B cell (primary cell): ENCODE results near the gene BUB1B. TPM values are rescaled to one million over a fixed set of nuclear protein-coding genes. Genes with fewer than 3 reads are reported as not detected.

ENCODE experiments used
- ATAC-seq: fragments of 200-7000 bp; cut with Tn5 transposase; one replicate; pipeline ENCODE4 v1.10.0; 2021; ENCODE audit warnings: low read depth, mild to moderate bottlenecking, moderate number of reproducible peaks, moderate library complexity
- CTCF ChIA-PET: fragments of 350-600 bp; sonication (Branson Sonifier 250); formaldehyde crosslinking; loops from one replicate; lab custom pipeline; 2021; ENCODE audit warnings: antibody characterized with exemption, inconsistent platforms; lab: Charles Lee
- POLR2A ChIA-PET: fragments of 350-600 bp; sonication (Branson Sonifier 250); formaldehyde crosslinking; loops from one replicate; lab custom pipeline; 2021; ENCODE audit warnings: antibody characterized with exemption; lab: Charles Lee
- DNase-seq: peaks from one replicate; pipeline ENCODE4 v3.0.0; 2013
- H2AFZ ChIP-seq: 2 replicates; pipeline ENCODE4 v1.6.1; 2012; ENCODE audit warnings: mild to moderate bottlenecking, low read depth, low read length; ENCODE audit not compliant: insufficient read depth, poor library complexity, severe bottlenecking
- H3K27ac ChIP-seq, 2 donors: 1 replicate in 1 of 2; 2 replicates in 1 of 2; pipeline ENCODE4 v1.5.1; 2012 to 2013; ENCODE audit warnings: low read length in 2 of 2, mild to moderate bottlenecking in 2 of 2, moderate library complexity in 1 of 2
- H3K27me3 ChIP-seq, 4 experiments: fragments of 200-600 bp in 1 of 4; sonication (generic) in 1 of 4; replicated peaks in 1 of 4; 1 replicate in 2 of 4; 2 replicates in 2 of 4; pipeline versions ENCODE4 v1.6.1 to v1.7.0; 2013 to 2016; ENCODE audit warnings: low read length in 3 of 4, mild to moderate bottlenecking in 2 of 4, mixed read lengths in 1 of 4, moderate library complexity in 1 of 4; ENCODE audit not compliant: insufficient read depth in 4 of 4, control insufficient read depth in 3 of 4; ENCODE audit errors: control extremely low read depth in 1 of 4
- H3K36me3 ChIP-seq, 2 experiments: replicated peaks in 1 of 2; 1 replicate in 1 of 2; 2 replicates in 1 of 2; pipeline versions ENCODE4 v1.6.1 to v1.7.1; 2013; ENCODE audit warnings: low read length in 1 of 2; ENCODE audit not compliant: insufficient read depth in 2 of 2, control insufficient read depth in 1 of 2; ENCODE audit errors: control extremely low read depth in 1 of 2, extremely low read depth in 1 of 2
- H3K4me1 ChIP-seq, 2 donors: fragments of 200-600 bp in 1 of 2; sonication (generic) in 1 of 2; 1 replicate in 1 of 2; 2 replicates in 1 of 2; pipeline versions ENCODE4 v1.5.1 to v1.6.1; 2013 to 2017; ENCODE audit warnings: low read length in 2 of 2; ENCODE audit not compliant: control insufficient read depth in 2 of 2, insufficient read depth in 2 of 2
- H3K4me2 ChIP-seq: replicated peaks from 2 replicates; pipeline ENCODE3; 2012; ENCODE audit warnings: mild to moderate bottlenecking, low read depth, low read length; ENCODE audit not compliant: poor library complexity, severe bottlenecking
- H3K4me3 ChIP-seq, 5 experiments: fragments of 200-600 bp in 1 of 5; sonication (generic) in 1 of 5; 1 replicate in 3 of 5; 2 replicates in 2 of 5; pipeline versions ENCODE4 v1.5.1 to v1.7.0; 2011 to 2016; ENCODE audit warnings: low read length in 4 of 5, mild to moderate bottlenecking in 4 of 5, low read depth in 2 of 5, control low read depth in 1 of 5, moderate library complexity in 1 of 5; ENCODE audit not compliant: insufficient read depth in 1 of 5; ENCODE audit errors: control extremely low read depth in 1 of 5, extremely low read depth in 1 of 5
- H3K79me2 ChIP-seq: fragments of 200-600 bp; sonication (generic); one replicate; pipeline ENCODE4 v1.6.0; 2016; ENCODE audit warnings: low read length; ENCODE audit not compliant: control insufficient read depth, insufficient read depth
- H3K9ac ChIP-seq: fragments of 200-600 bp; sonication (generic); 2 replicates; pipeline ENCODE4 v1.6.1; 2017; ENCODE audit warnings: mild to moderate bottlenecking, low read length, moderate library complexity
- H3K9me3 ChIP-seq, 3 donors: one replicate each; pipeline versions ENCODE4 v1.6.1 to v1.7.1; 2013; ENCODE audit warnings: low read length in 2 of 3; ENCODE audit not compliant: control insufficient read depth in 2 of 3, insufficient read depth in 1 of 3; ENCODE audit errors: control extremely low read depth in 1 of 3
- H4K20me1 ChIP-seq: 2 replicates; pipeline ENCODE4 v1.6.0; 2012; ENCODE audit warnings: mild to moderate bottlenecking, low read length; ENCODE audit not compliant: insufficient read depth, control insufficient read depth, poor library complexity, severe bottlenecking
- H3K27ac Mint-ChIP-seq: one replicate; pipeline ENCODE4 v1.8.0; 2021; ENCODE audit warnings: mixed read lengths
- H3K27me3 Mint-ChIP-seq: one replicate; pipeline ENCODE4 v1.8.0; 2021; ENCODE audit warnings: mixed read lengths
- H3K4me1 Mint-ChIP-seq: one replicate; pipeline ENCODE4 v1.8.0; 2021; ENCODE audit warnings: mixed read lengths
- H3K4me3 Mint-ChIP-seq: one replicate; pipeline ENCODE4 v1.8.0; 2021; ENCODE audit warnings: mixed read lengths
- H3K9me3 Mint-ChIP-seq: one replicate; pipeline ENCODE4 v1.8.0; 2022; ENCODE audit warnings: mixed read lengths; ENCODE audit not compliant: insufficient read depth
- CTCF ChIP-seq: fragments of 200-600 bp; IDR thresholded peaks from one replicate; pipeline ENCODE4 v1.8.0; 2022; ENCODE audit warnings: antibody characterized with exemption, mild to moderate bottlenecking
- EZH2 ChIP-seq: IDR thresholded peaks from 2 replicates; pipeline ENCODE4 v1.6.1; 2012; ENCODE audit warnings: borderline replicate concordance, low read depth, mild to moderate bottlenecking, moderate library complexity, low read length; ENCODE audit not compliant: insufficient read depth, poor library complexity, severe bottlenecking
- WGBS: methylation state at CpG from one replicate; pipeline ENCODE4 v1.1.5; 2013; ENCODE audit warnings: missing lambda C conversion rate; ENCODE audit not compliant: insufficient coverage; 5-methylcytosine and 5-hydroxymethylcytosine counted together
- intact Hi-C: fragments of 100-400 bp; cut with micrococcal nuclease; formaldehyde crosslinking; loops from one replicate; pipeline ENCODE4 v1.10.0; 2022
- polyA plus RNA-seq: library from polyadenylated mRNA; depleted of rRNA; stranded (reverse); fragments of >200 nt; gene quantifications from 2 replicates; pipeline ENCODE4 v1.2.3, GENCODE V29; 2012
- total RNA-seq, 2 donors: library from RNA; stranded (reverse); fragments of 120-200 nt in 1 of 2; gene quantifications; 1 replicate in 1 of 2; 2 replicates in 1 of 2; pipeline versions ENCODE4 v1.2.3 to v1.2.4, GENCODE V29; 2013 to 2022

Gene BUB1B
- total and polyA plus RNA-seq, 2 donors (not counting 1 experiment from before 2014, with no cell fraction given) = 0.70 to 4.4 TPM

- no peak overlapping the region for H2AFZ ChIP-seq
- no peaks in the 10 kb centered on the region for H3K79me2 ChIP-seq
- no peak for TF ChIP-seq CTCF
- TF ChIP-seq EZH2 = no peak
- H3K9ac ChIP-seq = no peak overlapping the region
- no peaks in the 10 kb centered on the region for H3K9me3 Mint-ChIP-seq
- H3K4me2 ChIP-seq = no peak overlapping the region
- no peak overlapping the region for H3K4me3 ChIP-seq
- H3K9me3 ChIP-seq = no peaks in the 10 kb centered on the region
- no peaks in the 10 kb centered on the region for H4K20me1 ChIP-seq
- ATAC-seq (no peak), DNase-seq (no peak)
- peaks cover 0 to 2% (median 0%) of the 10 kb centered on the region in 4 experiments for H3K27me3 ChIP-seq
- ChIA-PET CTCF (interaction anchor here (1.7 kb wide), 1 partner anchor 15 kb away, joined by 5 read pairs; no protein-coding TSS in a partner anchor), POLR2A (no interaction called here)
- H3K4me1 Mint-ChIP-seq = peaks cover under 1% of the 10 kb centered on the region
- H3K4me1 ChIP-seq = no peaks in the 10 kb centered on the region
- WGBS = 76% methylated on average over 6 of the region's 7 CpGs
- no peak overlapping the region for H3K4me3 Mint-ChIP-seq
- H3K27me3 Mint-ChIP-seq = peaks cover 8% of the 10 kb centered on the region
- no peak overlapping the region for H3K27ac ChIP-seq
- no peaks in the 10 kb centered on the region for H3K36me3 ChIP-seq
- H3K27ac Mint-ChIP-seq = no peak overlapping the region
- intact Hi-C loops = no loop called here
Observed at GRCh38 chr15:40259021-40259420, 98.2 kb downstream of the BUB1B start.

DNA sequence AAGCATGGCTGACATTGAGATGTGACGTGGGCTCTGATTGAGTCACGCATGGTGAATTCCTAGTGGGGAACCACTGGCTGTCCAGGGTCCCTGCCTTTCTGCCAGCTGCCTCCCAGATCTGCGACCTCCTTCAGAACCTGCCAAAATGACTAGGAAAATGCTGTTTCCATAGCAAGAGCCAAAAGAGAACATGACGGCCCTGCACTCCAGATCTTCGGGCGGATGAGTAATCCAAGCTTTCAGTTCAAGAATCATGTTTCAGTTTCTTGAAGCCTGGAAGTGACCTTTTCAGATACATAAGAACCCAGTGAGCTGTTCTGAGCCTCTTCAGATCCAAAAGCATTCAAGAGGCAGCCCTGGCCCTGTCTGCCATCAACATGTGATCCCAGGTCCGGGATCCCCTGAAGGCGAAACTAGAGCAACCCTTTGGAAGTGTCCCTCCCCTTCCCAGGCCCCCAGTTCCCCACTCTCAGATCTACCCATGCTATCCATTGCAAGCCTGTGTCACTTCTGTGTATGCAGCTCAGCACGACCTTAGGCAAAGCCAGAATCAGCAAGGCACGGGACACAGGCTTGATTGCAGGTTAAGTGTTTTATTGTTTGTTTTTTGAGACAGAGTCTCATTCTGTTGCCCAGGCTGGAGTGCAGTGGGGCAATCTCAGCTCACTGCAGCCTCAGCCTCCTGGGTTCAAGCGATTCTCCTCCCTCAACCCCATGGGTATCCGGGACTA lies 102.3 kb downstream of the BUB1B start:
- H3K27me3 Mint-ChIP-seq = no peaks in the 10 kb centered on the region
- DNase-seq = no peak
- ChIA-PET POLR2A (no interaction called here), CTCF (interaction anchor here (0.8 to 5.4 kb wide), 5 partner anchors 10 to 74 kb away, joined by 3 to 31 read pairs (median 6); no protein-coding TSS in a partner anchor)
- 91% methylated on average over 10 of the region's 12 CpGs for WGBS
- no peak overlapping the region for H3K4me2 ChIP-seq
- intact Hi-C loops = no loop called here
- no peaks in the 10 kb centered on the region for H3K4me1 ChIP-seq
- H3K4me3 Mint-ChIP-seq = no peak overlapping the region
- no peaks in the 10 kb centered on the region for H4K20me1 ChIP-seq
- no peak overlapping the region for H3K9ac ChIP-seq
- H3K27ac Mint-ChIP-seq = no peak overlapping the region
- H3K4me1 Mint-ChIP-seq = no peaks in the 10 kb centered on the region
- no peak overlapping the region for H3K4me3 ChIP-seq
- TF ChIP-seq CTCF = no peak
- TF ChIP-seq EZH2 = no peak
- ATAC-seq = no peak
- H3K9me3 Mint-ChIP-seq = no peaks in the 10 kb centered on the region
- no peak overlapping the region for H3K27ac ChIP-seq
- no peaks in the 10 kb centered on the region for H3K36me3 ChIP-seq
- H3K9me3 ChIP-seq = no peaks in the 10 kb centered on the region
- no peaks in the 10 kb centered on the region for H3K79me2 ChIP-seq
- H2AFZ ChIP-seq = no peak overlapping the region
- no peaks in the 10 kb centered on the region for H3K27me3 ChIP-seq
